IPS DF 6.9 (cell line): Measurements from ENCODE around the gene ZNRF1.
"Not testable (repeated sequence)": the region's sequence is repeated elsewhere in the genome, so short reads cannot be mapped to it uniquely, and the experiment has no call there.

Experiments
- DNase-seq: peaks from one replicate; pipeline ENCODE4 v3.0.0-alpha.2; 2013; ENCODE audit warnings: low read depth, low spot score
- H3K27ac ChIP-seq: one replicate; pipeline ENCODE4 v1.5.1; 2013; ENCODE audit warnings: low read length, control low read depth
- H3K27me3 ChIP-seq: 2 replicates; pipeline ENCODE4 v1.6.1; 2013; ENCODE audit warnings: mild to moderate bottlenecking, low read length; ENCODE audit not compliant: control insufficient read depth, insufficient read depth
- H3K36me3 ChIP-seq: 2 replicates; pipeline ENCODE4 v1.6.1; 2013; ENCODE audit warnings: low read length; ENCODE audit not compliant: control insufficient read depth, insufficient read depth
- H3K4me1 ChIP-seq: 2 replicates; pipeline ENCODE4 v1.6.1; 2013; ENCODE audit warnings: low read length; ENCODE audit not compliant: control insufficient read depth, insufficient read depth
- H3K4me3 ChIP-seq: 2 replicates; pipeline ENCODE4 v1.5.1; 2013; ENCODE audit warnings: mild to moderate bottlenecking, low read length
- H3K9me3 ChIP-seq: 2 replicates; pipeline ENCODE4 v1.6.1; 2013; ENCODE audit warnings: low read length, inconsistent platforms; ENCODE audit not compliant: control insufficient read depth, insufficient read depth
- WGBS: extraction: QIAGEN DNeasy Blood & Tissue Kit; methylation state at CpG from one replicate; pipeline ENCODE4 v1.1.7; 2013; ENCODE audit warnings: mixed read lengths, missing lambda C conversion rate; ENCODE audit not compliant: insufficient read length, insufficient coverage; 5-methylcytosine and 5-hydroxymethylcytosine counted together

Gene ZNRF1

GRCh38 chr16:75024182-75024581 is 25.4 kb downstream of the ZNRF1 start:
- H3K27me3 ChIP-seq, result no peaks in the 10 kb centered on the region
- no peak overlapping the region for H3K27ac ChIP-seq
- H3K4me1 ChIP-seq, result no peaks in the 10 kb centered on the region
- WGBS, result 100% methylated on average over 2 of the region's 3 CpGs
- DNase-seq, result no peak
- H3K4me3 ChIP-seq, result no peak overlapping the region
- no peaks in the 10 kb centered on the region for H3K9me3 ChIP-seq
- H3K36me3 ChIP-seq, result no peaks in the 10 kb centered on the region

GRCh38 chr16:75024594-75024993 is 25.8 kb downstream of the ZNRF1 start:
- WGBS, result no CpG with 5 or more reads among the region's 4 CpGs
- Histone ChIP-seq H3K36me3 (no peaks in the 10 kb centered on the region), H3K4me1 (no peaks in the 10 kb centered on the region), H3K9me3 (no peaks in the 10 kb centered on the region), H3K4me3 (no peak overlapping the region), H3K27me3 (no peaks in the 10 kb centered on the region), H3K27ac (no peak overlapping the region)
- no peak for DNase-seq

GRCh38 chr16:75025761-75026160 is 26.9 kb downstream of the ZNRF1 start:
- no peak overlapping the region for H3K4me3 ChIP-seq
- no peak for DNase-seq
- no CpG with 5 or more reads among the region's 3 CpGs for WGBS
- H3K36me3 ChIP-seq, result no peaks in the 10 kb centered on the region
- H3K27ac ChIP-seq, result no peak overlapping the region
- H3K27me3 ChIP-seq, result no peaks in the 10 kb centered on the region
- no peaks in the 10 kb centered on the region for H3K4me1 ChIP-seq
- H3K9me3 ChIP-seq, result no peaks in the 10 kb centered on the region

- WGBS, result no CpG with 5 or more reads among the region's 10 CpGs
- H3K9me3 ChIP-seq, H3K4me1 ChIP-seq, H3K36me3 ChIP-seq, H3K27me3 ChIP-seq, DNase-seq, H3K4me3 ChIP-seq, H3K27ac ChIP-seq: not testable (repeated sequence)
Measured at GRCh38 chr16:75026239-75026891, 27.5 kb downstream of the ZNRF1 start.

GRCh38 chr16:75026892-75027391 is 28.1 kb downstream of the ZNRF1 start:
- Histone ChIP-seq H3K9me3 (no peaks in the 10 kb centered on the region), H3K4me1 (no peaks in the 10 kb centered on the region), H3K27ac (no peak overlapping the region), H3K4me3 (no peak overlapping the region), H3K27me3 (no peaks in the 10 kb centered on the region), H3K36me3 (no peaks in the 10 kb centered on the region)
- no CpG with 5 or more reads among the region's 2 CpGs for WGBS
- DNase-seq, result no peak

GRCh38 chr16:75027520-75028300 is 28.9 kb downstream of the ZNRF1 start:
- no CpG with 5 or more reads among the region's 6 CpGs for WGBS
- H3K4me3 ChIP-seq, result no peak overlapping the region
- no peaks in the 10 kb centered on the region for H3K9me3 ChIP-seq
- no peaks in the 10 kb centered on the region for H3K36me3 ChIP-seq
- no peaks in the 10 kb centered on the region for H3K27me3 ChIP-seq
- no peak overlapping the region for H3K27ac ChIP-seq
- no peaks in the 10 kb centered on the region for H3K4me1 ChIP-seq
- DNase-seq, result no peak

GRCh38 chr16:75028544-75029135 is 29.8 kb downstream of the ZNRF1 start:
- Histone ChIP-seq H3K27me3 (no peaks in the 10 kb centered on the region), H3K27ac (no peak overlapping the region), H3K9me3 (no peaks in the 10 kb centered on the region), H3K4me1 (no peaks in the 10 kb centered on the region), H3K36me3 (no peaks in the 10 kb centered on the region), H3K4me3 (no peak overlapping the region)
- DNase-seq, result no peak
- no CpG with 5 or more reads among the region's 4 CpGs for WGBS

- H3K9me3 ChIP-seq, result no peaks in the 10 kb centered on the region
- no peaks in the 10 kb centered on the region for H3K4me1 ChIP-seq
- no peaks in the 10 kb centered on the region for H3K36me3 ChIP-seq
- H3K4me3 ChIP-seq, result no peak overlapping the region
- H3K27ac ChIP-seq, result no peak overlapping the region
- no peak for DNase-seq
- H3K27me3 ChIP-seq, result no peaks in the 10 kb centered on the region
Measured at GRCh38 chr16:75029854-75030253, 31.0 kb downstream of the ZNRF1 start.

GRCh38 chr16:75032655-75033054 is 33.8 kb downstream of the ZNRF1 start:
- DNase-seq, result no peak
- H3K27ac ChIP-seq, result no peak overlapping the region

GRCh38 chr16:75035410-75035968 is 36.7 kb downstream of the ZNRF1 start:
- no peak overlapping the region for H3K27ac ChIP-seq
- no peaks in the 10 kb centered on the region for H3K36me3 ChIP-seq
- H3K9me3 ChIP-seq, result no peaks in the 10 kb centered on the region
- no peak overlapping the region for H3K4me3 ChIP-seq
- WGBS, result no CpG with 5 or more reads among the region's 9 CpGs
- DNase-seq, result no peak
- no peaks in the 10 kb centered on the region for H3K27me3 ChIP-seq
- no peaks in the 10 kb centered on the region for H3K4me1 ChIP-seq

More at GRCh38 chr16:75032655-75033054, 33.8 kb downstream of the ZNRF1 start:
- no peaks in the 10 kb centered on the region for H3K36me3 ChIP-seq
- no peaks in the 10 kb centered on the region for H3K9me3 ChIP-seq
- H3K4me1 ChIP-seq, result no peaks in the 10 kb centered on the region
- H3K27me3 ChIP-seq, result no peaks in the 10 kb centered on the region
- no peak overlapping the region for H3K4me3 ChIP-seq
